Neural progenitor cell (in vitro differentiated cells): ENCODE results near the gene RNF13. TPM values are rescaled to one million over a fixed set of nuclear protein-coding genes. Genes with fewer than 3 reads are reported as not detected.
A peak's percentile ranks its signal among the peaks of the same experiment; 100 is the strongest.

Source experiments
- DNase-seq: peaks from one replicate; pipeline ENCODE4 v3.0.0-alpha.2; 2016; ENCODE audit warnings: low spot score
- H2AFZ ChIP-seq: fragments of 200-600 bp; sonication (generic); replicated peaks from 2 replicates; pipeline ENCODE4 v1.6.1; 2016; ENCODE audit warnings: antibody characterized with exemption
- H3F3A ChIP-seq: fragments of 200-600 bp; sonication (generic); 2 replicates; pipeline ENCODE4 v1.6.1; 2016; ENCODE audit warnings: antibody characterized with exemption, low read depth
- H3K27ac ChIP-seq: fragments of 200-600 bp; sonication (generic); 2 replicates; pipeline ENCODE4 v1.5.1; 2016; ENCODE audit warnings: mild to moderate bottlenecking
- H3K27me3 ChIP-seq: fragments of 200-600 bp; sonication (generic); 2 replicates; pipeline ENCODE4 v1.6.1; 2016; ENCODE audit warnings: mild to moderate bottlenecking, moderate library complexity
- H3K36me3 ChIP-seq: fragments of 200-600 bp; sonication (generic); 2 replicates; pipeline ENCODE4 v1.5.1; 2016
- H3K4me1 ChIP-seq: fragments of 200-600 bp; sonication (generic); 2 replicates; pipeline ENCODE4 v1.6.1; 2016; ENCODE audit warnings: mixed run types
- H3K4me2 ChIP-seq: fragments of 200-600 bp; sonication (generic); 2 replicates; pipeline ENCODE4 v1.6.1; 2016
- H3K4me3 ChIP-seq: fragments of 200-600 bp; sonication (generic); 2 replicates; pipeline ENCODE4 v1.5.1; 2016
- H3K79me2 ChIP-seq: fragments of 200-600 bp; sonication (generic); 2 replicates; pipeline ENCODE4 v1.6.1; 2016; ENCODE audit warnings: low read depth
- H3K9ac ChIP-seq: fragments of 200-600 bp; sonication (generic); 2 replicates; pipeline ENCODE4 v1.6.1; 2016
- H3K9me3 ChIP-seq: fragments of 200-600 bp; sonication (generic); 2 replicates; pipeline ENCODE4 v1.5.1; 2016; ENCODE audit warnings: low read depth
- H4K20me1 ChIP-seq: fragments of 200-600 bp; sonication (generic); 2 replicates; pipeline ENCODE4 v1.6.1; 2016; ENCODE audit warnings: low read depth
- H3K27ac Mint-ChIP-seq: 3 replicates; pipeline ENCODE4 v1.8.0; 2021; ENCODE audit warnings: mixed read lengths
- H3K27me3 Mint-ChIP-seq: 2 replicates; pipeline ENCODE4 v1.8.0; 2022; ENCODE audit warnings: low read depth, mild to moderate bottlenecking, inconsistent platforms, moderate library complexity, mixed read lengths; ENCODE audit not compliant: insufficient read depth
- H3K36me3 Mint-ChIP-seq: 3 replicates; pipeline ENCODE4 v1.8.0; 2021; ENCODE audit warnings: mixed read lengths
- H3K4me1 Mint-ChIP-seq: 3 replicates; pipeline ENCODE4 v1.8.0; 2021; ENCODE audit warnings: mixed read lengths
- H3K4me3 Mint-ChIP-seq: 3 replicates; pipeline ENCODE4 v1.8.0; 2021; ENCODE audit warnings: mild to moderate bottlenecking, moderate library complexity, mixed read lengths
- H3K9me3 Mint-ChIP-seq: 3 replicates; pipeline ENCODE4 v1.8.0; 2020; ENCODE audit warnings: mixed read lengths
- EZH2 ChIP-seq: fragments of 200-600 bp; sonication (generic); IDR thresholded peaks from 2 replicates; pipeline ENCODE4 v1.6.1; 2017; ENCODE audit warnings: antibody characterized with exemption, mild to moderate bottlenecking, moderate library complexity
- EZH2phosphoT487 ChIP-seq: fragments of 200-600 bp; sonication (generic); IDR thresholded peaks from 2 replicates; pipeline ENCODE4 v1.6.1; 2017; ENCODE audit warnings: antibody characterized with exemption
- total RNA-seq: library from RNA; depleted of rRNA; stranded (reverse); fragments of >200 nt; gene quantifications from 2 replicates; pipeline ENCODE4 v1.2.3, GENCODE V29; 2015; ENCODE audit warnings: low replicate concordance
- TF ChIP-seq, protein P1 (sequence below): fragments of 200-600 bp; sonication (generic); IDR thresholded peaks from 2 replicates; pipeline ENCODE4 v1.5.1; 2017; ENCODE audit warnings: antibody characterized with exemption, mild to moderate bottlenecking

RNF13 gene
- total RNA-seq, 1 donor from 2014 or later, result 45.2 TPM

GRCh38 chr3:149877668-149878067, 64.7 kb downstream of the RNF13 start:
- no peaks in the 10 kb centered on the region for H4K20me1 ChIP-seq

DNA sequence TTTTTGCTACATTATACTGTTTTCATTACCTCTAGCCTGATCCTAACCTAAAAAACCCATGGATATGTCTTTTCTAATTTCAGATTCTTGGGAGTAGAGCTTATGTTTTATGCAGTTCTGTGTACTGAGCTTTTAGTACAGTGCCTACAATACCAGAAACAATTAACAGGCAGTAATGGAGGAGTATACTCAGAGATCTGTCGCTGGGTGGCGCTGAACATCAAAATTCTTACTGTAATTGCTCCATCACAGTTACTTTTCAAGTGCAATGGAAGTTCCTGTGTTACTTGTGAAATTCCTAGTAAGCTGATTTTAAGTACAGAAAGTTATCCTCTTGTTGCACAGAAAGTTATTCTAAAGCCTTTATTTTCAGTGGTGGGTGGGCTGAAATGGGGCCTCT, 66.9 kb downstream of the RNF13 start:
- peaks cover 7% of the 10 kb centered on the region for H3K9me3 Mint-ChIP-seq
- TF ChIP-seq EZH2phosphoT487, result no peak
- TF ChIP-seq, protein P1, sequence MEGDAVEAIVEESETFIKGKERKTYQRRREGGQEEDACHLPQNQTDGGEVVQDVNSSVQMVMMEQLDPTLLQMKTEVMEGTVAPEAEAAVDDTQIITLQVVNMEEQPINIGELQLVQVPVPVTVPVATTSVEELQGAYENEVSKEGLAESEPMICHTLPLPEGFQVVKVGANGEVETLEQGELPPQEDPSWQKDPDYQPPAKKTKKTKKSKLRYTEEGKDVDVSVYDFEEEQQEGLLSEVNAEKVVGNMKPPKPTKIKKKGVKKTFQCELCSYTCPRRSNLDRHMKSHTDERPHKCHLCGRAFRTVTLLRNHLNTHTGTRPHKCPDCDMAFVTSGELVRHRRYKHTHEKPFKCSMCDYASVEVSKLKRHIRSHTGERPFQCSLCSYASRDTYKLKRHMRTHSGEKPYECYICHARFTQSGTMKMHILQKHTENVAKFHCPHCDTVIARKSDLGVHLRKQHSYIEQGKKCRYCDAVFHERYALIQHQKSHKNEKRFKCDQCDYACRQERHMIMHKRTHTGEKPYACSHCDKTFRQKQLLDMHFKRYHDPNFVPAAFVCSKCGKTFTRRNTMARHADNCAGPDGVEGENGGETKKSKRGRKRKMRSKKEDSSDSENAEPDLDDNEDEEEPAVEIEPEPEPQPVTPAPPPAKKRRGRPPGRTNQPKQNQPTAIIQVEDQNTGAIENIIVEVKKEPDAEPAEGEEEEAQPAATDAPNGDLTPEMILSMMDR, result peak; percentile 79
- H4K20me1 ChIP-seq, result no peaks in the 10 kb centered on the region
- peaks cover 5% of the 10 kb centered on the region for H3K4me1 Mint-ChIP-seq
- no peaks in the 10 kb centered on the region for H3K9me3 ChIP-seq
- no peak overlapping the region for H3K27ac Mint-ChIP-seq
- no peak overlapping the region for H2AFZ ChIP-seq
- H3K27me3 Mint-ChIP-seq, result peaks cover 2% of the 10 kb centered on the region
- H3K4me3 ChIP-seq, result no peak overlapping the region
- no peaks in the 10 kb centered on the region for H3K27me3 ChIP-seq
- no peak overlapping the region for H3K4me2 ChIP-seq
- no peaks in the 10 kb centered on the region for H3K4me1 ChIP-seq
- no peaks in the 10 kb centered on the region for H3K79me2 ChIP-seq
- no peaks in the 10 kb centered on the region for H3K36me3 ChIP-seq
- H3K36me3 Mint-ChIP-seq, result peaks cover 7% of the 10 kb centered on the region
- DNase-seq, result peak; percentile 64
- no peak overlapping the region for H3K9ac ChIP-seq
- no peak overlapping the region for H3K4me3 Mint-ChIP-seq
- H3F3A ChIP-seq, result no peaks in the 10 kb centered on the region
- no peak overlapping the region for H3K27ac ChIP-seq

More at GRCh38 chr3:149877668-149878067, 64.7 kb downstream of the RNF13 start:
- Histone ChIP-seq H3K36me3 (no peaks in the 10 kb centered on the region), H3K27me3 (no peaks in the 10 kb centered on the region), H3K4me1 (no peaks in the 10 kb centered on the region), H3F3A (no peaks in the 10 kb centered on the region), H3K9ac (no peak overlapping the region), H3K4me3 (no peak overlapping the region), H2AFZ (no peak overlapping the region), H3K9me3 (no peaks in the 10 kb centered on the region), H3K79me2 (no peaks in the 10 kb centered on the region), H3K27ac (no peak overlapping the region), H3K4me2 (no peak overlapping the region)
- H3K27ac Mint-ChIP-seq, result no peak overlapping the region
- H3K36me3 Mint-ChIP-seq, result no peaks in the 10 kb centered on the region
- TF ChIP-seq, protein P1, result no peak
- TF ChIP-seq EZH2phosphoT487, result no peak
- no peak for TF ChIP-seq EZH2
- DNase-seq, result no peak
- H3K9me3 Mint-ChIP-seq, result no peaks in the 10 kb centered on the region
- peaks cover 5% of the 10 kb centered on the region for H3K4me1 Mint-ChIP-seq
- H3K4me3 Mint-ChIP-seq, result no peak overlapping the region
- H3K27me3 Mint-ChIP-seq, result no peaks in the 10 kb centered on the region

DNA sequence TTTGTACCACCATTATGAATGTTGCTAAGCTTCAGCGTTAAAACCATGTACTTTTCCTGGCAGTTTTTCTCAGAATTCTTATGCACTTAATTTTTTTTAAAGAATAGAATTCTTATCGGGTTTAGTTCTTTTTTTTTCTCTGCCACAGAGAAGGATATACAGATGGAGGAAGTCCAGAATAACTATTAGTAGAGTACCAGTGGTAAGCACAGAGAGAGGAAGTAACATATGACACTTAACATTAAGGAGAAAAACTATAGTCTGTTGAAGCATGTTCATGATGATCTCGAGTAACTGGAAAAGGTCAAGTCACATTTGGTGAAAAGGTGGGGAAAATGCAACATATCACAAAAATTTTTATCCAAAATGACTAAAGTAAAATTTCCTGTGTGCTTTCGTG, 68.9 kb downstream of the RNF13 start:
- H3K9me3 ChIP-seq, result no peaks in the 10 kb centered on the region
- H4K20me1 ChIP-seq, result no peaks in the 10 kb centered on the region
- no peak overlapping the region for H3K4me3 Mint-ChIP-seq
- peaks cover 2% of the 10 kb centered on the region for H3K27me3 Mint-ChIP-seq
- no peaks in the 10 kb centered on the region for H3K79me2 ChIP-seq
- no peaks in the 10 kb centered on the region for H3F3A ChIP-seq
- H3K9ac ChIP-seq, result no peak overlapping the region
- H3K36me3 Mint-ChIP-seq, result peaks cover 7% of the 10 kb centered on the region
- H2AFZ ChIP-seq, result no peak overlapping the region
- peaks cover 5% of the 10 kb centered on the region for H3K4me1 Mint-ChIP-seq
- H3K36me3 ChIP-seq, result no peaks in the 10 kb centered on the region
- H3K4me2 ChIP-seq, result no peak overlapping the region
- H3K9me3 Mint-ChIP-seq, result peaks cover 7% of the 10 kb centered on the region
- no peaks in the 10 kb centered on the region for H3K27me3 ChIP-seq
- no peak overlapping the region for H3K27ac Mint-ChIP-seq
- TF ChIP-seq EZH2phosphoT487, result no peak
- TF ChIP-seq EZH2, result no peak
- TF ChIP-seq, protein P1, result no peak
- no peaks in the 10 kb centered on the region for H3K4me1 ChIP-seq
- DNase-seq, result no peak
- H3K27ac ChIP-seq, result no peak overlapping the region
- H3K4me3 ChIP-seq, result no peak overlapping the region
